G401 (cell line): ENCODE data around the gene PM20D2. TPM values are rescaled to one million over a fixed set of nuclear protein-coding genes. Genes with fewer than 3 reads are reported as not detected.

ENCODE experiments used
- DNase-seq: peaks from one replicate; pipeline ENCODE4 v3.0.0-alpha.2; 2015; ENCODE audit warnings: low spot score
- in situ Hi-C: cut with HindIII; loops from 2 replicates; pipeline ENCODE4 v1.10.0; 2016; ENCODE audit warnings: low sequenced_read_pairs, mixed read lengths
- total RNA-seq: library from RNA; depleted of rRNA; stranded (reverse); fragments of >200 nt; shearing (Covaris generic); gene quantifications from 2 replicates; pipeline ENCODE4 v1.2.3, GENCODE V29; 2014; rRNA removed

Gene PM20D2
- total RNA-seq, 1 experiment from 2014 or later: 42.2 TPM

DNA sequence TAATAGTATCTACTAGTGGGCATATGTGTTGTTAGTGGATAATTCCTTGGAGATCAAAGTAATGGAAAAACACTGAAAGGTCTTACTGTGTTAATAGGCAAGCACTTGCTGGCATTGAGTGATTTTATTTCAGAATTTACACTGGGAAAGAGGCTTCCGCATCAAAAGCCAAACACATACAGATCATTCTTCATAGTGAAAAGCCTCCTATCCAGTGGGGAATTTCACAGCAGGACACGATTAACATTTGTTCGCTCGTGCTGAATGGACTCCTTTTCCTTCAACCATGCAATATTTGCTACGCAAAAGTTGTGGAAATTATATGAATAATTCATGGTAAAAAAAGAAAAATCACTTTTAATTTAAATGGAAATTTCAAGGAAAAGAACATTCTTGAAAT lies 44.9 kb downstream of the PM20D2 start:
- no peak for DNase-seq
- in situ Hi-C loops: no loop called here

- in situ Hi-C loops: no loop called here
- no peak for DNase-seq
These were observed 48.7 kb downstream of the PM20D2 start for GRCh38 chr6:89194559-89194958.

GRCh38 chr6:89197141-89197540 lies 51.3 kb downstream of the PM20D2 start:
- no peak for DNase-seq
- in situ Hi-C loops: no loop called here

DNA sequence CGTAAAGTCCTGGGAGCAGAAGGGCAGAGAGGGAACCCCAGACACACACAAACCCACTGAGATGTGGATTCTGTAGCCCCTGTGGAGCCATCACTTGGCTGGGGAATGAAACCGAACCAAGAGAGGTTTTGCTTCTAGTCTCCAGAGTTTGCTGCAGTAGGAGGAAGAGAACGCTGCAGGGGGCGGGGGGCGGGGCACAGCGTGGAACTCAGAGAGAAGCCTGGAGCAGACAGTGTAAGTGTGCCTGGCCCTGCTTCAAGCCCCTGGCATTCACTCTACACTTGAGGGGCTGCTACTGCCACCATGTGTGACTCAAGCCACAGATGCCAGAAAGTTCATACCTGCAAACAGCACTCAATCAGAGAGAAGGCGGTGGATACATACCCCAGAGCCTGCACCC lies 52.4 kb downstream of the PM20D2 start:
- in situ Hi-C loops: no loop called here
- no peak for DNase-seq

DNA sequence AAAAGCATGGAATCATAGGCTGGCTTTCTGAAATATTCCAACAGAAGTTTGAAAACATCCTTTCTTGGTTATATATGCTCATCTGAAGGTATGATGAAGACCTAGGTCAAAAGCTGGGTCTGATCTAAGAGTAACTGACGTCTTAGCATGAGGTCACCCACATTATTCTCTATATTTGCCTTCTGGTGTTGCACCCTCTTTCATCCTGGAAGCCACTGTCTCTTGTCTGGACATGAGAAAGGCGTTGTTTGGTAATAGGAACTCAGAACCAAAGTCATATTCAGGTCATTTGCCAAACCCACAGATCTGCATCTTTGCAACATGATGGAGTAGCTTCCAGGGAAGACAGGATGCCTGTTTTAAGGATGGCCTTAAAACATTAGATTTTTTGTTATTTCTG lies 53.7 kb downstream of the PM20D2 start:
- in situ Hi-C loops: no loop called here
- DNase-seq: no peak

- DNase-seq: no peak
- in situ Hi-C loops: no loop called here
These were observed 54.9 kb downstream of the PM20D2 start for GRCh38 chr6:89200706-89201215.

GRCh38 chr6:89204096-89204495 lies 58.2 kb downstream of the PM20D2 start:
- in situ Hi-C loops: no loop called here

GRCh38 chr6:89205819-89206218 lies 60.0 kb downstream of the PM20D2 start:
- in situ Hi-C loops: no loop called here
- no peak for DNase-seq

More at GRCh38 chr6:89204096-89204495, 58.2 kb downstream of the PM20D2 start:
- DNase-seq: peak; percentile 82

DNA sequence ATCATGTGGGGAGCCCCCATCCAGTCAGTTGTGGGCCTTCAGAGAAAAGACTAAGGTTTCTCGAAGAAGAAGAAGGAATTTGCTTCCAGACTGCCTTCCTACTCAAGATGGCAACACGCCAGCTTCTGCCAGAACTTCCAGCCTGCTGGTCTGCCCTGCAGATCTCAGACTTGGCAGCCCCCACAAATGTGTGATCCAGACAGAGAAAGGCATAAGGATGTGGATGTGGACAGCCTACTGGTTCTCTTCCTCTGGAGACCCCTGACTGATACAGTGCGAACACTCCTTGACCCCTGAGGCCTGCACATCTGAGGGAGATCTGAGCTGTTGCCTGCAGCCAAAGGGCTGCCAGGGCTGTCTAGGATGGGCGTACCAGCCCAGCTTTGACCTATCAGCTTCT lies 62.7 kb downstream of the PM20D2 start:
- in situ Hi-C loops: no loop called here
- DNase-seq: peak; percentile 69

DNA sequence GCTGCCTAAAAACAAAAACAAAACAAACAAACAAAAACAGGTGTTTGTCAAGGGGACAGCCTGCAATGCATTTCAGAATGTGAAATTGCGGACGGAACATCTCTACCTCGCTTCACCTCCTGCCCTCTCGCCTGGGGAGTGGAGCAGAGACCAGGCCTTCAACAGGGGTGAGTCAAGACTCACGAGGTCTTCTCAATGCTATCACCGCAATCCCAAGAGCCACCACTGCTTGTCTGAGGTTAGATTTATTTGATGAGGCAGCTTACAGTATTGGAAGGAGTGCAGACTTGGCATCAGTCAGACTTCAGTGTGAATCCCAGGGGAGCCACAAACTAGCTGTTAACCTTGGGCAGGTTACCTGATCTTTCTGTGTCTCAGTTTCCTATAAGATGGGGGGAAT lies 63.6 kb downstream of the PM20D2 start:
- in situ Hi-C loops: no loop called here
- no peak for DNase-seq

GRCh38 chr6:89212472-89212871 lies 66.6 kb downstream of the PM20D2 start:
- in situ Hi-C loops: no loop called here
- no peak for DNase-seq

DNA sequence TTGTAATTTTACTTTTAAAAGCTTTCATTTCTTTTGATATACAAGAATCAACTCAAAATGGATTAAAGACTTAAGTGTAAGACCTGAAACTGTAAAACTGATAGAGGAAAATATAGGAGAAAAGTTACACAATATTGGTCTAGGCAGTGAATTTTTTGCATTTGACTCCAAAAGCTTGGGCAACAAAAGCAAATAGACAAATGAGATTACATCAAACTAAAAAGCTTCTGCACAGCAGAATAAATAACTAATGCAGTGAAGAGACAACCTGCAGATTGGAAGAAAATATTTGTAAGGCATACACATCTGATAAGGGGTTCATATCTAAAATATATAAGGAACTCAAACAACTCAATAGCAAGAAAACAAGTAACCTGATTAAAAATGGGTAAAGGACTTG lies 68.3 kb downstream of the PM20D2 start:
- no peak for DNase-seq
- in situ Hi-C loops: no loop called here

Other genes with a start within 250 kb of the PM20D2 start
- gene RNGTT, start 182.4 kb upstream of the PM20D2 start, total RNA-seq: 28.7 and 34.8 TPM in 2 replicates
- 30.0 and 49.6 TPM in 2 replicates for gene PNRC1, start 65.3 kb upstream of the PM20D2 start, total RNA-seq
- 4.6 and 8.2 TPM in 2 replicates for gene SRSF12, start 28.0 kb upstream of the PM20D2 start, total RNA-seq
- not detected in 2 replicates for gene GABRR1, start 71.3 kb downstream of the PM20D2 start, total RNA-seq
- not detected in 2 replicates for gene GABRR2, start 169.2 kb downstream of the PM20D2 start, total RNA-seq
- gene UBE2J1, start 206.7 kb downstream of the PM20D2 start, total RNA-seq: 43.8 and 60.2 TPM in 2 replicates